Motor neuron (in vitro differentiated cells): ENCODE results near the gene NEXN. TPM values are rescaled to one million over a fixed set of nuclear protein-coding genes. Genes with fewer than 3 reads are reported as not detected.

Source experiments
- ATAC-seq, 8 experiments: fragments of 200-7000 bp; cut with Tn5 transposase; replicated peaks in 6 of 8; 2 replicates each; pipeline ENCODE4 v1.8.0; 2021; ENCODE audit warnings: mild to moderate bottlenecking in 8 of 8, moderate library complexity in 8 of 8
- H3K27ac ChIP-seq, 2 donors: fragments of 250-450 bp; sonication (Bioruptor Pico); 2 replicates each; pipeline ENCODE4 v1.9.0; 2021; ENCODE audit warnings: antibody characterized with exemption in 2 of 2, mild to moderate bottlenecking in 2 of 2, moderate library complexity in 1 of 2
- H3K4me1 ChIP-seq, 2 donors: fragments of 250-450 bp; sonication (Bioruptor Pico); replicated peaks in 1 of 2; 2 replicates each; pipeline ENCODE4 v1.6.1; 2021; ENCODE audit warnings: antibody characterized with exemption in 2 of 2, mild to moderate bottlenecking in 2 of 2, moderate library complexity in 1 of 2
- H3K4me3 ChIP-seq, 5 donors: fragments of 250-450 bp; sonication (Bioruptor Pico); 2 replicates each; pipeline ENCODE4 v1.9.0; 2021; ENCODE audit warnings: antibody characterized with exemption in 5 of 5, mild to moderate bottlenecking in 5 of 5, moderate library complexity in 4 of 5
- WGBS, 10 experiments: fragments of 450-650 bp; shearing (Covaris generic); methylation state at CpG; one replicate each; pipeline ENCODE4 v1.0.0; 2022; 5-methylcytosine and 5-hydroxymethylcytosine counted together
- in situ Hi-C, 9 experiments: fragments of 400-800 bp; cut with MboI; loops; one replicate each; pipeline ENCODE4 v1.15.0; 2021; ENCODE audit warnings: low sequenced_read_pairs in 9 of 9, low pct_unique_long_range_greater_than_20kb in 2 of 9; ENCODE audit not compliant: unreplicated experiment in 9 of 9
- total RNA-seq, 8 experiments: library from RNA; unstranded; fragments of 300-600 nt; gene quantifications; 2 replicates each; pipeline versions ENCODE4 v1.2.3 to v1.2.4, GENCODE V29; 2022

Gene NEXN
- total RNA-seq: 1 to 10 TPM; 1.4 to 7.5 (median 3.0) TPM

DNA sequence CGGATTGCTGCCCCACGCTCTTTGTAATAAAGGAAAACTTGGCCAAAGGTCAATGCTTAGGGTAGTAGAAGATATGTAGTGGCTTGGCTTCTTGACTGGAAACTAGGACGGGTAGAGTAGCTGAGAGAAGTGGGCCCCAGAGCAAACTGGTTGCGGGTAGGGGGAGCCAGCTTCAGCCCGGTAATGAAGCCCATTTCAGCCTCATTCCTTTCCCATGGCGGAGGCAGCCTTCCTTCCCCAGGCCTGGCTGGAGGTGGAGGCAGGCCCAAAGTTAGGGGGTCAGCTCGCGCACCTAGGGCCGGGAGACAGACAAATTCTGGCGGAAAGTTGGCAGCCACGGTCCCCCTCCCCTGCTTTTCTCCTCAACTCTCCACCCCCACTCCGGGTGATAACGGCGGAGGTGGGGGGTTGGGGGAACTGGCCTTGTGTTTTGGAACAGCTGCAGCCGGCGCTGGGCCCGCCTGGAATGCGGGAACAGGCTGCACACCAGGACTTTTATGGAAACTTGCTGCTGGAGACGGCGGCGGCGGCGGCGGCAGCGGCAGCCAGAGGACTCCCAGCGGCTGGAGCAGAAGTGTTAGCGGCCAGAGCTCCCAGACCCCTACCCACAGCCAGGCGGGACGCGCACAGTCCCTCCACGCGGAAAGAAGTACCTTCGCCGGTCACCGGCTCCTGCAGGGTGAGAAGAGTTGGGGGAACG, at the start of gene NEXN:
Gene NEXN, plus strand, starts transcription at position 544 of the 700 bp plus-strand sequence. CDS start 27,483 bp downstream, outside the sequence.
- H3K4me1 ChIP-seq: no peaks in the 10 kb centered on the region
- H3K27ac ChIP-seq: no peak within 1 kb of the TSS
- in situ Hi-C loops: no loop called here
- peak within 1 kb of the TSS; percentile 33 to 57 (median 45) for H3K4me3 ChIP-seq
- peak; percentile 74 to 90 (median 86) for ATAC-seq
- 8 to 67% (median 37%) methylated on average over 2 to 9 of the region's 36 CpGs; no CpG with 5 or more reads in 1 of the 10 experiments for WGBS, 10 experiments

DNA sequence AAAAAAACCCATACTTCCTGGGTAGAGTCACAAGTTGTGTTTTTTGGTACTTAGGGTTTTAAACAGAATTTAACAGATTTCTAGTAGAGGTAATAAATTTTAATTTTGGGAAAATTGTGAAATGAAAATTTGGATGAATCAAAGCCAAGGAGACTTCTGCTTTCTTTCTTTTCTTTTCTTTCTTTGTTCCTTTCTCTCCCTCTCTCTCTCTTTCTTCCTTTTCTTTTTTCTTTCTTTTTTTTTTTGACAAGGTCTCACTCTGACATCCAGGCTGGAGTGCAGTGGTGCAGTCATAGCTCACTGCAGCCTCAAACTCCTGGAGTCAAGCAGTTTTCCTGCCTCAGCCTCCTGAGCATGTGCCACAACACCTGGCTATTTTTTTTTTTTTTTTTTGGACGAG, 46.9 kb upstream of the NEXN start:
- Histone ChIP-seq H3K27ac (no peak overlapping the region), H3K4me1 (no peaks in the 10 kb centered on the region), H3K4me3 (no peak overlapping the region)
- ATAC-seq: no peak
- WGBS, 10 experiments: 0 to 91% (median 53%) methylated on average over 1 of the region's 1 CpG; no CpG with 5 or more reads in 1 of the 10 experiments
- in situ Hi-C loops: no loop called here

DNA sequence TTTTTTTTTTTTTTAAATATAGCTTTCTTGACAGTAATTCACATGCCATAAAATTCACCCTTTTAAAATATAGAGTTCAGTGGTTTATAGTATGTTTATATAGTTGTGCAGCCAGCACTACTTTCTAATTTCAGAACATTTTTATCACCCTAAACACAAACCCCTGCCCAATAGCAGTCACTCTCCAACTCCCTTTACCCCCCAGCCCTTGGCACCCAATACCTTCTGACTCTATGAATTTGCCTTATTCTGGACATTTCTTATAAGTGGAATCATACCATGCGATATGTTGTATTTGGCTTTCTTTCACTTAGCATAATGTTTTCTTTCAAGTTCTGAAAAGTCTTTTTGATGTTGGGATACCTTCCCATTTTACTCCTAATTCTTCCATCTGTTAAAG, 42.5 kb upstream of the NEXN start:
- Histone ChIP-seq H3K4me3 (no peak overlapping the region), H3K4me1 (no peaks in the 10 kb centered on the region), H3K27ac (no peak overlapping the region)
- ATAC-seq: no peak
- 0 to 100% (median 100%) methylated on average over 1 of the region's 1 CpG; no CpG with 5 or more reads in 1 of the 10 experiments for WGBS, 10 experiments
- in situ Hi-C loops: no loop called here

DNA sequence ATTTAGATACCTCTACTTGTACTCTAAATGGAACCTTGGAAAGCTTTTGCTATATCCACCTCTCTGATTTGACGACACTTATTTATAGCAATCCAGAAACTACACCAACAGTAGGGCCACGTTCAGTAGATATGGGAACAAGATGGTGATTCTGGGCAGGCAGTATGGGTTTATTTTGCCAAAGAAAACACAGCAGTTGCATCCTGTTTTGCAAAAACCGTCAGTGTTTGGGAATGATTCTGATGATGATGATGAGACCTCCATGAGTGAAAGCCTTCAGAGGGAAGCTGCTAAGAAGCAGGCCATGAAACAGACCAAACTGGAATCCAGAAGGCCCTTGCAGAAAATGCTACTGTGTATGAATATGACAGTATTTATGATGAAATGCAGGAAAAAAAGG, 41.5 kb upstream of the NEXN start:
- in situ Hi-C loops: no loop called here
- 38 to 100% (median 94%) methylated on average over 1 to 3 of the region's 3 CpGs; no CpG with 5 or more reads in 1 of the 10 experiments for WGBS, 10 experiments
- ATAC-seq: no peak
- Histone ChIP-seq H3K4me3 (no peak overlapping the region), H3K27ac (no peak overlapping the region), H3K4me1 (no peaks in the 10 kb centered on the region)

DNA sequence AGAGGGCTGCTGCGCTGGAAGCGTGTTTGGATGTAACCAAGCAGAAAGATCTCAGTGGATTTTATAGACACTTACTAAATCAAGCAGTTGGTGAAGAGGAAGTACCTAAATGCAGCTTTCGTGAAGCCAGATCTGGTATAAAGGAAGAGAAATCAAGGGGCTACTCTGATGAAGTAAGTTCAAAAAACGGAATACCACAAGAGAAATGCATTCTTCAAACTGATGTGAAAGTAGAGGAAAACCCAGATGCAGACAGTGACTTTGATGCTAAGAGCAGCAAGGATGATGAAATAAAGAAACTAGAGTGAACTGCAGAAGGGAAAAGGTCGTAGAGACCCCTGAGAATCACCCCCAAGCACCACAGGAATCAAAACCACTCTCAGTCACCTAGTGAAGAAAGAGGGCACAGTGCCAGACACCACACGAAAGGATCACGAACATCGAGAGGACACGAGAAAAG, 40.8 kb upstream of the NEXN start:
- in situ Hi-C loops: no loop called here
- no peaks in the 10 kb centered on the region for H3K4me1 ChIP-seq
- ATAC-seq: no peak
- no peak overlapping the region for H3K27ac ChIP-seq
- 67 to 89% (median 80%) methylated on average over 4 to 9 of the region's 9 CpGs for WGBS, 10 experiments
- H3K4me3 ChIP-seq: no peak overlapping the region

DNA sequence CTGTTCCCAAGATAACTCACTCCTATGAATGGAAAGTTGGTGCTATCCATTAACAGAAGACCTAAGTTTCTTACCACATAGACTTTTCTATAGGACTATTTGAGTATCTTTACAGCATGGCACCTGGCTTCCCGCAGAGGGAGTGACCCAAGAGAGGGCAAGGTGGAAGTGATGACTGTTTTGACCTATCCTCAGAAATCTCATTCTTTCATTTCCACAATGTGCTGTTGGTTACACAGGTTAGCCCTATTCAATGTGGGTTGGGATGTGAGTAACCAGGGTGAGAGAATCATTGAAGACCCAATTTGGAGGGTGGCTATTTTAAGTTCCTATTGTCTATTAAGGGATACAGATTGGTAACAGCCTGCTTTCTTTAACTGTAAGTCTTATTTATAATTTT, 38.3 kb upstream of the NEXN start:
- no peak overlapping the region for H3K4me3 ChIP-seq
- ATAC-seq: no peak
- H3K4me1 ChIP-seq: no peaks in the 10 kb centered on the region
- in situ Hi-C loops: no loop called here
- H3K27ac ChIP-seq: no peak overlapping the region
- 100% methylated on average over 1 of the region's 1 CpG; no CpG with 5 or more reads in 3 of the 10 experiments for WGBS, 10 experiments

DNA sequence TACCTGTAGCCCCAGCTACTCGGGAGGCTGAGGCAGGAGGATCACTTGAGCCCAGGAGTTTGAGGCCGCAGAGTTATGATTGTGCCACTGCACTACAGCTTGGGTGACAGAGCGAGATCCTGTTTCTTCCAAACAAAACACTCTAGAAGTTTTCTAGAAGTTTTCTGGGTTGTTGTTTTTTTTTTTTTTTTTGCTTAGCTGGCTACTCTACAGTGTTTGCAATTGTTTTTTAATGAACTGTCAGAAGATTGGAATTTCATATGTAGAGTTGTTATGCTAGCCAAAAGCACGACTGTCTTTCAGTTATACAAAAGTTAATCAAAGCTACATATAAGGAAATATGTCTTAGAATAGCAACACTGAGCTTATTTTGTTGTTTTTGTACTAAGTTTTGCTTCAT, 30.9 kb upstream of the NEXN start:
- Histone ChIP-seq H3K4me3 (no peak overlapping the region), H3K27ac (no peak overlapping the region), H3K4me1 (no peaks in the 10 kb centered on the region)
- 0 to 100% (median 93%) methylated on average over 1 to 4 of the region's 4 CpGs; no CpG with 5 or more reads in 1 of the 10 experiments for WGBS, 10 experiments
- ATAC-seq: no peak
- in situ Hi-C loops: no loop called here

DNA sequence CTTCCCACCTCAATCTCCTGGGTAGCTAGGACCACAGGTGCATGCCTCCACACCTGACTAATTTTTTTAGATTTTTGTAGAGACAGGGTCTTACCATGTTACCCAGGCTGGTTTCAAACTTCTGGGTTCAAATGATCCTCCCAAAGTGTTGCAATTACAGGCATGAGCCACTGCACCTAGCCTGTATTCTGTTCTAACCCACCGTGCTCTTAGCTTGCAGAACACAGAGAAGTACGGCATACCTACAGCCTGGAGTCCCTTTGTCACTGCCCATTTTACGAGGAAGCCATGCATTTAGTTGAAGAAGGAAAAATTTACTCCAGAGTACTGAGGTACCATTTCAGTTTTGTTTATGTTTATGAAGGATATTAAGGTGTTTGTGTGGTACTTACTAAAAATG, 29.7 kb upstream of the NEXN start:
- H3K4me3 ChIP-seq: no peak overlapping the region
- 83 to 100% (median 93%) methylated on average over 1 to 3 of the region's 3 CpGs; no CpG with 5 or more reads in 2 of the 10 experiments for WGBS, 10 experiments
- no peaks in the 10 kb centered on the region for H3K4me1 ChIP-seq
- ATAC-seq: no peak
- no peak overlapping the region for H3K27ac ChIP-seq
- in situ Hi-C loops: no loop called here

DNA sequence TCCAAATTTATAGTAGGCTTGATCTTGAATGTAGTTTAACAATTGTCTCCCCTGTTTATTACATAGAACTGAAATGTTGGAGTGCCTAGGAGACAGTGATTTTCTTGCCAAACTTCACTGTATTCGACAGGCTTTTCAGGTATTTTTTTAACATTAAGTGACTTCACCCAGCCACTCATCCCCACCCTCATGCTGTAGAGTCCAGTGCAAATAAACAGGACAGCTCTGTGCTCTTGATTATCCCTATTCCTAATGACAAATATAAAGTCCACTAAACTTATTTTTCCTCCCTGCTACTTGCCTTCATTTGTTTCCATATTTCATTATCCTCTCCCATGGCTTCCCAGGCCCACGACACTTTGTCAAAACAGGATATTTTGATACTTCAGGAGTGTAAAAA, 29.2 kb upstream of the NEXN start:
- Histone ChIP-seq H3K27ac (no peak overlapping the region), H3K4me3 (no peak overlapping the region), H3K4me1 (no peaks in the 10 kb centered on the region)
- WGBS, 10 experiments: 65 to 100% (median 93%) methylated on average over 1 to 2 of the region's 2 CpGs
- ATAC-seq: no peak
- in situ Hi-C loops: no loop called here

DNA sequence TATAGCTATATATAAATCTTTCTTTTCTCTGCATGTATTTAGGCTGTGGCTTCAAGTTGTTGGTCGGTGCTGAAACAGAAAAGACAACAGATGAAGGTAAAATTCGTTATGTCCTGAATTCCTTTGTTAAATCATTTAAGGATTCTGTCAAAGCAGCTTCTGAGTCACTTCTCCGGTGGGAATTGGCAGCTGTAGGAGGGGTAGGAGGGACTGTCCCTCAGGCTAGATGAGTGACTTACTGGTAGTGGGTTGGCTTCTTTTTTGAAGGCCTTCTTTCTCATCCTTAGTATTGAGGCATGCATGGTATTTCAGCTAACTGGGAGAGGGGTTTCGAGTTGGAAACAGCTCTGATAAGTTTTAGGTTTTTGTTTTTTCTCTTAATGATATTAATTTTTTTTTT, 22.1 kb upstream of the NEXN start:
- H3K4me1 ChIP-seq: no peaks in the 10 kb centered on the region
- no peak overlapping the region for H3K27ac ChIP-seq
- WGBS, 10 experiments: 46 to 93% (median 80%) methylated on average over 2 to 4 of the region's 4 CpGs; no CpG with 5 or more reads in 1 of the 10 experiments
- in situ Hi-C loops: no loop called here
- no peak overlapping the region for H3K4me3 ChIP-seq
- ATAC-seq: no peak

DNA sequence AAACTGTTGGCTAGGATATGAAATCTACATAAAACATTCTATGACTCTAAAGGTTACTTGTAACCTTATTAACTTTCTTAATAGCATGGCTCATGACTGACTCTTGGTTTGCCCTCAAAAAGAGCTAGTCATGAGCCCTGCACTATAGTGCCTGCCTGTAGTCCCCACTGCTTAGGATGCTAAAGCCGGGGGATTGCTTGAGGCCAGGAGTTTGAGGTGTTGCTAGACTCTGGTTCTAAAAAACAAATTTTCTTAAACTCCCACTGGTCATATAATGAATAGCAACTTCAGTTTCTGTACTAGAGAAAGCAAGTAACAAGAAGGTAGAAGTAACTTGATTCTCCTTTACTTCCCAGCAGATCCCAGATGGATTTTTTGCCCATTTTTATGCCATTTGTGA, 15.8 kb upstream of the NEXN start:
- WGBS, 10 experiments: 80 to 100% (median 100%) methylated on average over 1 of the region's 1 CpG; no CpG with 5 or more reads in 2 of the 10 experiments
- in situ Hi-C loops: no loop called here
- no peaks in the 10 kb centered on the region for H3K4me1 ChIP-seq
- no peak for ATAC-seq
- no peak overlapping the region for H3K4me3 ChIP-seq
- no peak overlapping the region for H3K27ac ChIP-seq

DNA sequence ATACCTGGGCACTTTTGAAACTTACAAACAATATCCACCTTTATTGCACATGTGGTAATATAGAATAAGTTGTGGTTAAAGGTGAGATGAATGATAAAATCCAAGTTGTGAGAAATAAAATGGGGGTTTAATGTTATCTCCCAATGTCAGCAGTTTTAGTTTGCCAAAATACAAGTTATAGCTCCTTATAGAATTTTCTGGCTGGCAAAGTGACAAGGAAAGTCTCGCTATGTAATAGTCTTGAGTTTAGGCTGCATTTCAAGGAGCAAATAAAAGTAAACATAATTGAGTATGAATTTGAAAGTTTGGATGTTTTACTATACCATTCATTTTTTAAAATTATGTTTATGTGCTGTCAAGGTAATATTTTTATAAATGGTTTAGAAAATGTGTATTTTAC, 15.0 kb upstream of the NEXN start:
- in situ Hi-C loops: no loop called here
- H3K27ac ChIP-seq: no peak overlapping the region
- no peak overlapping the region for H3K4me3 ChIP-seq
- H3K4me1 ChIP-seq: no peaks in the 10 kb centered on the region
- ATAC-seq: no peak
- 0 to 100% (median 94%) methylated on average over 1 of the region's 1 CpG; no CpG with 5 or more reads in 2 of the 10 experiments for WGBS, 10 experiments

DNA sequence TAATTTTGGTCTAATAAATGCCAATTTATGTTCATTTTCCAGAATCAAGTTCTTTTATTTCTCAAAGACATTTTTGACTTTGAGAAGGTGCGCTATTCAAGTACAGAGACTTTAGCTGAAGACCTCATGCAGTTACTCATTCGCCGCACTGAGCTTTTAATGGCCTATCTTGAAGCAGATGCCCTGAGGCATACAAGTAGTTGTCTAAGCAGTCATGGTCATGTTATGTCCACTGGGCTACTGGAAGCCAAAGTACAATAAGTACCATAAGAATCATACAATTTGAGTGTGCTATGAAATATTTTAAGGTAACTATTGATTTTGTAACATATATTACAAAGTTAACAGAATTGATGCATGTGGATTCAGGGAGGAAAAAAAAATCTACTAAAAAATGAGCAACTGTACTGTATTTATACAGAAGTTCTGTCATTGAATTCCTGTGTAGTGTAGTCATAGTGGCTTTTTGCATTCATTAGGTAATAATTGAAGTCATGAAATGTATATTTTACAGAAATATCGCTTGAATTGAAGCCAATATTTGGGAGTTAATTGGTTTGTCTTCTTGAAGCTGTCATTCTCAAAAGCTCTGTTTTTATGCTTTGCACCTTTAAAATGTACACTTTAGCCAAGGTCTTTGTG, 13.5 kb upstream of the NEXN start:
- no peak for ATAC-seq

More for the DNA sequence above, 13.5 kb upstream of the NEXN start:
- 94 to 100% (median 100%) methylated on average over 1 to 4 of the region's 4 CpGs for WGBS, 10 experiments
- in situ Hi-C loops: no loop called here
- no peak overlapping the region for H3K4me3 ChIP-seq
- H3K27ac ChIP-seq: no peak overlapping the region
- H3K4me1 ChIP-seq: no peaks in the 10 kb centered on the region
